Measurements from ENCODE around the gene CERS1.

Gene CERS1

DNA sequence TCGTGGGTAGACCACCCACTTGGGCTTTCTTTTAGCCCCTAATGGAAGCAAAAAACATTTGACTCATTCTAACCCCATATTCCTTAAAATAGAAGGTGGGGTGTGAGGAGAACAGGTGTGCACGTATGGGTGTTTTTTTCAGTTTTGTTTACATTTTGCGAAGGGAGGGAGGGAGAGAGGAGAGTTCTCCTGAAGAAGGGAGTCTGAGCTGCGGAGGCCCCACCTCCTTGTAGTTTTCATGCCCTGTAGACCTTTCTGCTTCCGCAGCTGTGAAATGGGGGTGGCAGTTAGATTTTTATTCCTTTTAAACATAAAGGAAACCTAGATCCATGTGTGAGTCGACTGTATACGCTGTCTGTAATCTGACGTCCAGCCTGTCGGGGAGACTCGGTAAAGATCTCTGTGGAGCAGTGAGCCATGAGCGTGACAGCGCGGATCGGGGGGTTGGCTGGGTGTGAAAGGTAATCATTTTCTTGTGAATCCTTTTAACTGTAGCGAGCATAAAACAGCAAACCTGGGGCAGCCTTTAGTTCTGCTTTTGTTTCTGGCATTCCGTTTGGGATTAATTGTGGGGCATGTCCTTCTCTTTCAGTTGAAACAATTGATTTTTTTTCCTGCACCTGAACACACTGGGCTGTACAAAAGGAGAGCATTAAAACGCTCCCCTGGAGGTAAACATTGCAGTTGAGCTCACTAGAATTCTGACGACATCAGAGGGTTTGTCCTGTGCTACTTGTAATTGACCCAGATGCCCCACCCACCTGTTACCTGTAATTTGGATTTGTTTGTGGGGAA lies 61.9 kb downstream of the CERS1 start:
- no peak for DNase-seq

DNA sequence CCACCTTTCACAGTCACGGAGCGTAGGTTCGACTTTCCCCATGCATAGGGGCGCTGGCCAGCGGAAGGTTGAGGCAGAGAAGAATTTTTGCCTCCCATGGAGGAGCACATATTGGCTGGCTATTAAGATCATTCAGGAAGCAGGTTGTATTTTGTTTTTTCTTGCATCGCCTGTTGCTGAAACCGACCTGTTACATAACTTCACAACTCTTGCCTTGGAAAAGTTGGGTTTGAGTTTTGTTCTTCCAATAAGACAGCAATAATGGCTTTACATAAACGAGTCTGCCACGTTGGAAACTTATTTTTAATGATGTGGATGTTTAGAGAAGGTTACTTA lies 62.8 kb downstream of the CERS1 start:
- DNase-seq: no peak

DNA sequence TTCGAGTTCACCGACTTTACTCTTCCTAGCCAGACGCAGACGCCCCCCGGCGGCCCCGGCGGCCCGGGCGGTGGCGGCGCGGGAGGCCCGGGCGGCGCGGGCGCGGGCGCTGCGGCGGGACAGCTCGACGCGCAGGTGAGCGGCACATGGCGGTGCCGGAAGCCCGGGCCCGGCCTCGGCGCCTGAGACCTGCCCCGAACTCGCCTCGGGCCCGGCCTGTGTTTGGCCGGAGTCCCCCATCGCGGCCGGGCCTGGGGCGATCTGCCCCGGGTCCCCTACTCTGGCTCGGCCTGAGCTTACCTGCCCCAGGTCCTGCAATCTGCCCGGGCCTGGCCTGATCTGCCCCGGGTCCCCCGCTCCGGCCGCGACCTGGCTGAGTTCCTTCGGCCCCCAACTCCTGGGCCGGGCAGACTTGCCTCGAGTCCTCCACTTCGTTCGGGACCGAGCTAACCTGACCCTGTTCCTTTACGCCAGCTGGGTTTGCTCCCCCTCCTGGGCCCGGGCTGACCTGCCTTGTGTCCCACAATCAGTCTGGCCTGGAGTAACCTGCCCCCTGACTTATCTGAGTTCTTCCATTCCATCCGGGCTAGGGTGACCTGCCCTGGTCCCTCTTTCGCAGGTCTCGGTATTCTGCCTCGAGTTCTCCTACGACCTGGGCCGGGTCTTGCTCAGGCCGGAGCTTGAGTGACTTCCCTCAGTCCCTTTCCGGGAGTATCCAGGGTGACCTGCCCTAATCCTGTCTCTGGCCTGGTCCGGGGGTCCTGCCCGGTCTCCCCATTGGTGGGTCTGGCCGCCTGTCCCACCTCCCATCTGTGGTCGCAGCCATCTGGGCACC lies 63.4 kb downstream of the CERS1 start:
- peak; percentile 41 for DNase-seq

DNA sequence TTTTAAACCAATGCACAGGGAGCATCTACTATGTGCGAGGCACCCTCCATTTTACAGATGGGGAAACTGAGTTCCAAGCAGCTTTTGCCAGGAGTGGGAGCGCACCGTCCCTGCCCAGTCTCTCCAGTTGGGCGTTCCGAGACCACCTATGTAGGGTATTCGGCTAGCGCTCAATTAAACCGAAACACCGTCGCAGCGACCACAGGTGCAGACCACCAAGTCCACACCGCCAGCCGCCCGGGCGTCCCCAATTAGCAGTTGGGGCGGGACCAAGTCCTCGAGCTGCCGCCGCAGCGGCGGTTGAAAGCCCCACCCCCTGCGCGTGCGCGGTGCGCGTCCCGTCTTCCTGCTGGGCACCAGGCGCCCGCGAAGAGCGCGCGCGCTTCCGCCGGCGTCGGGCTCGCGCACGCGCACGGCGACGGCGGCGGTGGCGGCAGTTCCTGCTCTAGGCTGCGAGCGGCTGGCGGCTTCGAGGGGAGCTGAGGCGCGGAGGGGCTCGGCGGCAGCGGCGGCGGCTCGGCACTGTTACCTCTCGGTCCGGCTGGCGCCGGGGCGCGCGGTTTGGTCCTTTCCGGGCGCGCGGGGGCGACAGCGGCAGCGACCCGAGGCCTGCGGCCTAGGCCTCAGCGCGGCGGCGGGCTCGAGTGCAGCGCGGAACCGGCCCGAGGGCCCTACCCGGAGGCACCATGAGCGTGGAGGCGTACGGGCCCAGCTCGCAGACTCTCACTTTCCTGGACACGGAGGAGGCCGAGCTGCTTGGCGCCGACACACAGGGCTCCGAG lies 64.2 kb downstream of the CERS1 start, which contains the start of gene UPF1:
Gene UPF1 (plus strand): TSS at position 436 of the 782 bp plus-strand sequence. CDS start 251 bp downstream, at position 687.
- peak; percentile 97 for DNase-seq

DNA sequence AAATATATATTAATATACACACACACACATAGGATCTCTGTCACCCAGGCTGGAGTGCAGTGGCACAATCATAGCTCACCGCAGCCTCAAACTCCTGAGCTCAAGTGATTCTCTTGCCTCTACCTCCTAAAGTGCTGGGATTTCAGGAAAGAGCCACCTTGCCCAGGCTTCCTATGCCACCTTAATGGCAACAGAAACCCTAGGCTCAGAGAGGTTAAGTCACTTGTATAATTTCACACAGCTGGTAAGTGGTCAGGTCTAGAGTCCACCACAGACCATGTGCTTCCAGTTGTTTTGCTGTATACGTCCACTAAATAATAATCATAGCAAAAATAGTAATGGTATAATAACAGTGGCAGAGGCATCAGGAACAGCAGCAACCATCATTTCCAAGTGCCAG lies 65.5 kb downstream of the CERS1 start:
- DNase-seq: no peak

DNA sequence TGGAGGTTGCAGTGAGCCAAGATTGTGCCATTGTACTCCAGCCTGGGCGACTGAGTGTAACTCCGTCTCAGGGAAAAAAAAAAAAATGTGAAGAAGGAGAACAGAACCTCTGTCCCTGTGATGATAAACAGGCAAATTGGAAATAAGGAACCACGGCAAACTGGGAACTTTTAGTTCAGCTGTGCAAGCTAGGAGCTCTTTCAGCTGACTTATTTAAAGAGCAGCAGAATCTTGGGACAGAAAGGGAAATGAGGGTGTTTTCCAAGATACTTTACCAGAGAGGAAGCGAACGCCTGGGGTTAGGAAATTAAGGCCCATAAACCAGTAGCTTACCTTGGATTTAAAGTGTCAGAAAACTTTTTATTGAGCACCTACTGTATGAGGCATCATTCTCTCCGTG lies 67.2 kb downstream of the CERS1 start:
- DNase-seq: no peak
